Bronchial epithelial cell (primary cell): ENCODE data around the gene SLFN5. TPM values are rescaled to one million over a fixed set of nuclear protein-coding genes. Genes with fewer than 3 reads are reported as not detected.
A peak's percentile ranks its signal among the peaks of the same experiment; 100 is the strongest.

Experiments
- DNase-seq: peaks from one replicate; pipeline ENCODE4 v3.0.0-alpha.2; 2010; ENCODE audit warnings: low read depth
- FAIRE-seq: peaks from 2 replicates; lab custom pipeline; 2011; peaks lifted over from hg19 to GRCh38; lab: Jason Lieb, UNC
- H3K27me3 ChIP-seq: 2 replicates; pipeline ENCODE4 v1.5.1; 2011; ENCODE audit warnings: low read length; ENCODE audit not compliant: control insufficient read depth, insufficient read depth
- H3K36me3 ChIP-seq: 2 replicates; pipeline ENCODE4 v1.5.1; 2011; ENCODE audit warnings: low read length; ENCODE audit not compliant: control insufficient read depth, insufficient read depth
- H3K4me3 ChIP-seq: 2 replicates; pipeline ENCODE4 v1.5.1; 2011; ENCODE audit warnings: mild to moderate bottlenecking, low read depth, low read length, control low read depth
- total RNA-seq: library from RNA; depleted of rRNA; stranded (reverse); fragments of >200 nt; gene quantifications from 2 replicates; pipeline ENCODE4 v1.2.1, GENCODE V29; 2014
- TF ChIP-seq, protein P1 (sequence below): IDR thresholded peaks from 2 replicates; pipeline ENCODE4 v1.5.1; 2011; ENCODE audit warnings: mild to moderate bottlenecking, moderate library complexity, low read length, control low read depth, inconsistent platforms; ENCODE audit not compliant: insufficient read depth, severe bottlenecking

SLFN5 gene
- total RNA-seq, 1 donor from 2014 or later: 104 TPM

DNA sequence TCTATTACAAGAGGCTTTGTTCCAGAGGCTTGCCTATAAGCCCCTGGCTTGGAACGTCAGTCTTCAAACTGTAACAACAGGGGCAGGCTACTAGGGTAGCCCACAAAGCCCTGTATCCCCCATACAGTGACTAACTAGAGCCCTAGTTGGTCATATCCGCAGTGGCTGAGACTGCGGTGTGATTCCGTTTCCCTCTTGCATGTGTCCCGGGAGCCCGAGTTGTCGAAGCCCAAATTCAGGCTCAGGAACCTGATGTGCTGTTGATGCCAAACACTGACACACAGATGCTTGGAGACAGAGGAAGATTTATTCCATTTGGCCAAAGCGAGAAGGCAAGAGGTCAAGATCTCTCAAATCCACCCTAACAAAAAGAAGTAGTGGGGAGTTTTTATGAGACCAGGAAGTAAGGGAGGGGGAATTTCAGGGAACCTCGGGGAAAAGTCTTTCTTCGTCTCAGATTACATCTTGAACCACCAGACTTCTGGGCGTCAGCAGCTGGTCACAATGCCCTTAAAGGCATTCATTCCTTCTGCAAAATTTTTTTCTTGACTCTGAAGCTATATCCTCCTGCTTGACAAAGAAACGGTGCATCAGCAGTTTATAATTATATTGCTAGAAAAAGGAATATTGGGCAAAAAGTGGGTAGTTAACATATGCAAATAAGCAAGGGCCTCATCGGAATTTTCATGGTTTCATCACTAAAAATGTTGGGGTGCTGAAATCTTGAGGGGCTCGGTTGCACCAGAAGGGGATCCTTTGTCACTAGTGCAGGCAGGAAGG, 879 bp downstream of the SLFN5 start:
- DNase-seq (peak; percentile 70), FAIRE-seq (peak; percentile 13)
- Histone ChIP-seq H3K4me3 (peak overlapping the region; percentile 74), H3K27me3 (no peaks in the 10 kb centered on the region), H3K36me3 (peaks cover 7% of the 10 kb centered on the region)
- TF ChIP-seq, protein P1, sequence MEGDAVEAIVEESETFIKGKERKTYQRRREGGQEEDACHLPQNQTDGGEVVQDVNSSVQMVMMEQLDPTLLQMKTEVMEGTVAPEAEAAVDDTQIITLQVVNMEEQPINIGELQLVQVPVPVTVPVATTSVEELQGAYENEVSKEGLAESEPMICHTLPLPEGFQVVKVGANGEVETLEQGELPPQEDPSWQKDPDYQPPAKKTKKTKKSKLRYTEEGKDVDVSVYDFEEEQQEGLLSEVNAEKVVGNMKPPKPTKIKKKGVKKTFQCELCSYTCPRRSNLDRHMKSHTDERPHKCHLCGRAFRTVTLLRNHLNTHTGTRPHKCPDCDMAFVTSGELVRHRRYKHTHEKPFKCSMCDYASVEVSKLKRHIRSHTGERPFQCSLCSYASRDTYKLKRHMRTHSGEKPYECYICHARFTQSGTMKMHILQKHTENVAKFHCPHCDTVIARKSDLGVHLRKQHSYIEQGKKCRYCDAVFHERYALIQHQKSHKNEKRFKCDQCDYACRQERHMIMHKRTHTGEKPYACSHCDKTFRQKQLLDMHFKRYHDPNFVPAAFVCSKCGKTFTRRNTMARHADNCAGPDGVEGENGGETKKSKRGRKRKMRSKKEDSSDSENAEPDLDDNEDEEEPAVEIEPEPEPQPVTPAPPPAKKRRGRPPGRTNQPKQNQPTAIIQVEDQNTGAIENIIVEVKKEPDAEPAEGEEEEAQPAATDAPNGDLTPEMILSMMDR: no peak

DNA sequence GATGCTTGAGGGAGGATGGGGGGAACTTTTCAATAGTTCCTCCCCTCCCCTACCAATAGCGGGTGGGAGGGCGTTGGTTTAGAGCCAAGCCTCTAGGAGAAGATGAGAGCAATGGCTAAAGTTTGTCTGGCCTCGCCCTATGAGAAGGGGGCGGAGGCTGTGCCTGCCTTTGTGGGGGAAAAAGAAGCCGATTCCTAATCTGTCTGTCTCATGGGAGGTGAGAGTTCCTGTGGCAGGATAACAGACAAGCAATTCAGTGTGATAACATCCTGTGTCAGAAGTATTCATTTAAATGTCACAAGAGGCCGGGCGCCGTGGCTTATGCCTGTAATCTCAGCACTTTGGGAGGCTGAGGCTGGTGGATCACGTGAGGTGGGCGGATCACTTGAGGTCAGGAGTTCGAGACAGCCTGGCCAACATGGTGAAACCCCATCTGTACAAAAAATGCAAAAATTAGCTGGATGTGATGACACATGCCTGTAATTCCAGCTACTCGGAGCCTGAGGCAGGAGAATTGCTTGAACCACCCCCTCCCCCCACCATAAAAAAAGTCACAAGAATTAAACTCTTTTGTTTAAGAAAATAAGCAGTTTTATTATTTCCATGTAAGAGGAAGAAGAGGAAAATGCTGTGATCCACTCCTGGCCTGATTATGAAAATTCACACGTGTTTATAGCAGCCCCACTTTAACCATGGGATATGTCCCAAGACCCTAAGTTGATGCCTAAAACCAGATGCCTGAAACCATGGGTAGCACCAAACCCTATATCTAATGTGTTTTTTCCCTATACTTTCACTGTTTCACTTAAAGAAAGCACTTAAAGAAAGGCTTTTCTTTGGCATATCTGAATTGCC, 1.7 kb downstream of the SLFN5 start:
- TF ChIP-seq, protein P1: no peak
- H3K27me3 ChIP-seq: no peaks in the 10 kb centered on the region
- peaks cover 7% of the 10 kb centered on the region for H3K36me3 ChIP-seq
- H3K4me3 ChIP-seq: peak overlapping the region; percentile 74
- peak; percentile 91 for FAIRE-seq
- peak; percentile 79 for DNase-seq

DNA sequence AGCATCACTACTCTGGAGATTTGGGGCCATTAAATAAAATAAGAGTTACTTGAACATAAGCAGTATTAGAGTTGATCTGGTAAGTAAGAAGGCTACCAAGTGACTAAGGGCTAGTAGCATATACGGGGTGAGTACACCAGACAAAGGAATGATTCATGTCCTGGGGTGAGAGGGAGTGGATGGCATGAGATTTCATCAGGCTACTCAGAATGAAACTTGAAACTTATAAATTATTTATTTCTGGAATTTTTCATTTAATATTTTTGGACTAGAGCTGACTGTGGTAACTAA, 2.3 kb downstream of the SLFN5 start:
- FAIRE-seq (no peak), DNase-seq (peak; percentile 96)
- no peaks in the 10 kb centered on the region for H3K27me3 ChIP-seq
- H3K4me3 ChIP-seq: peak overlapping the region; percentile 74
- TF ChIP-seq, protein P1: no peak
- peaks cover 7% of the 10 kb centered on the region for H3K36me3 ChIP-seq

DNA sequence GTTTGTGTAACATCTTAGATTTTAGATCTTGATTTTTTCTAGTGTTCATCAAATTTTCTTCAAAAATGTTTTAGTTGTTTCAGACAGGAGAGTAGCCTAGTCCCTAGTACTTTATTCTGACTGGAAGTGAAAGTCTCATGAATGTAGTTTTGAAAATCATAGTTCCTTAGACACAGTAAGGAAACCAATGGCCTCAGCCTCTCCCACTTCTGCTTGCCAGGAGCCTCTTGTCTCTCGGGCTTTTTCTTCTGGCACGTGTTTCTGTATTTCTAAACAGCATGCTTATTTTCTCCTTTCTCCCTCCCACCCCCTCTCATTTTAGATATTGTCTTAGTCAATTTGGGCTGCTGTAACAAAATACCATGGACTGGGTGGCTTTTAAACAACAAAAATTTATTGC, 9.8 kb downstream of the SLFN5 start:
- TF ChIP-seq, protein P1: no peak
- no peak overlapping the region for H3K4me3 ChIP-seq
- H3K36me3 ChIP-seq: peaks cover 3% of the 10 kb centered on the region
- FAIRE-seq (no peak), DNase-seq (no peak)
- H3K27me3 ChIP-seq: no peaks in the 10 kb centered on the region

DNA sequence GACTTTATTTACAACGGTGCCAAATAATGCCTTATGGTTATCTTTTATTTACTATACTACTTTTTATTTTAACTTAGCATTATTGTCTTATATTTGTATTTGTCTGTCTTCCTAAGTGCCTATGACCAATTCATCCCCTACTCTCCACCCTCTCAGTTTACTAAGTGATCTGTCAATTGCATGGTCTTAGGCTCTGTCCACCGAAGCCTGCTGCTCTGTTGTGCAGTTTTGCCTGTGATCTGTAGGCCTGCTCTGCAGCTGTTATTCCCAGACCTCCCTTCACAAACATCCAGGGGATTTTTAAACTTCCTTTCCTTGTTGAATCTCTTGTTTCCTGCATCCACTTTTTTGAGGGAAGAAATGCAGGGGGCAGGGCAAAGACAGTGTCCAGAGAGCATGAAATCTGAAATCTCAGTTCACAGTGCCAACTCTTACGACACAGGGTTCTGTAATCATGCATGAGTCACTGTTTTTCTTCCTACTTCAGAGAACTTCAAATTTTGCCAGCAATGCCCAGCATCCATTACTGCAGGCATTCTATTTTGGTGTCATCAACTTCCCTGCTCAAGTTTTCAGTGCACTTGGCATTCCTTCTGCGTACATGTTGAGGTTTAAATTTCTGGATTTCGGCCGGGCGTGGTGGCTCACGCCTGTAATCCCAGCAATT, 11.4 kb downstream of the SLFN5 start:
- peak; percentile 97 for DNase-seq

More for the DNA sequence above, 11.4 kb downstream of the SLFN5 start:
- FAIRE-seq: peak; percentile 97
- TF ChIP-seq, protein P1: no peak
- Histone ChIP-seq H3K27me3 (no peaks in the 10 kb centered on the region), H3K4me3 (no peak overlapping the region), H3K36me3 (peaks cover 8% of the 10 kb centered on the region)
